ENCODE results near the gene THBS3. TPM values are rescaled to one million over a fixed set of nuclear protein-coding genes. Genes with fewer than 3 reads are reported as not detected.
"Not testable (repeated sequence)": the region's sequence is repeated elsewhere in the genome, so short reads cannot be mapped to it uniquely, and the experiment has no call there.

The THBS3 gene
- total and polyA plus RNA-seq, 2 donors, result 7.6 to 46.1 TPM

- 98% methylated on average over 7 of the region's 7 CpGs for WGBS
- Histone ChIP-seq H3K4me3 (ENCODE audit: low read length in 2 of 2) (no peak overlapping the region), H3K36me3 (ENCODE audit: control insufficient read depth in 2 of 2, insufficient read depth in 2 of 2, low read length in 1 of 2) (peaks cover 6 to 10% of the 10 kb centered on the region in 2 donors), H3K4me1 (ENCODE audit: control insufficient read depth in 2 of 2, insufficient read depth in 2 of 2, low read length in 2 of 2) (peaks cover 9 to 32% of the 10 kb centered on the region in 2 donors), H3K27me3 (ENCODE audit: control insufficient read depth in 2 of 2, insufficient read depth in 1 of 2, low read length in 1 of 2) (no peaks in the 10 kb centered on the region), H3K27ac (ENCODE audit: low read depth in 1 of 2, low read length in 1 of 2) (no peak overlapping the region), H3K9me3 (ENCODE audit: control insufficient read depth in 2 of 2, insufficient read depth in 1 of 2, low read length in 1 of 2) (peaks cover 0 to 3% of the 10 kb centered on the region in 2 donors)
- DNase-seq (ENCODE audit: low read depth in 6 of 9, low spot score in 9 of 9), result no peak
Measured at GRCh38 chr1:155251566-155251965, 43.9 kb upstream of the THBS3 start.

DNA sequence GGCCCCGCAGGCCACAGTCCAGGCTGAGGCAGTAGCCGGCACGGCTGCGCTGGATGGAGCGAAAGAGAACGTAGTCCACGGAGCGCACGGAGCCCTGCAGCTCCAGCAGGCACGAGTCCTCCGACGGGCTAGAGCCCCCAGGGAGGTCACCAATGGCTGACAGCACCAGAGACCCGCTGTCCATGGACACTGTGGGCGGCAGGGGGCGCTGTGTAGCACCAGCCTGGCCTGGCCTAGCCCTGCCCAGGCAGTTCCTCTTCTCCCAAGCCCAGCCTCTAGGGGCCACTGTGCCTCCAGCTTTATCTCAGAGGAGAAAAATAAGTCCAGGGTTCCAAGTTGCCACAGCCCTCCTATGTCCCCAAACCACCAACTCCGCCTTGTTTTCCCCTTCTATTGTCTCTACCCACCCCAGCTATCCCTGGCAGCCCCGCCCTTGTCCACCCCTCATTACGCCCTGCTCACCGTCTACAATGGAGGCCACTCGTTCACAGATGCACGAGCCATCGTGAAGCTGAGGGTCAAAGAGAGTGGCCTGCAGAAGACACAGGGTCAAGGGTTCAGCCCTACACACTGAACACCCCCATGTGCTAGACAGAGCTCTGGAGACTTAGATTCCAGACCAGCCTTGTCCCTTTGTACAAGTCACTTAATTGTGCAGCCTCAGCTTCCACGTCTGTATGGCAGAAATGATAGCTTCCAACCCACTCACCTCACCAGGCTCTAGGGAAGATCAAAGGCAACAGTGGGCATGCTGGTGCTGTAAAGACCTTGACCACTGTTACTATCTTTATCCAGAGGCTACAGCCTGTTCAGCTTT lies 43.1 kb upstream of the THBS3 start:
- Histone ChIP-seq H3K27ac (ENCODE audit: low read depth in 1 of 2, low read length in 1 of 2) (peak overlapping the region; percentile 78 to 89), H3K4me3 (ENCODE audit: low read length in 2 of 2) (peak overlapping the region; percentile 63 to 74), H3K4me1 (ENCODE audit: control insufficient read depth in 2 of 2, insufficient read depth in 2 of 2, low read length in 2 of 2) (peaks cover 9 to 29% of the 10 kb centered on the region in 2 donors), H3K36me3 (ENCODE audit: control insufficient read depth in 2 of 2, insufficient read depth in 2 of 2, low read length in 1 of 2) (peaks cover 0 to 6% of the 10 kb centered on the region in 2 donors), H3K27me3 (ENCODE audit: control insufficient read depth in 2 of 2, insufficient read depth in 1 of 2, low read length in 1 of 2) (no peaks in the 10 kb centered on the region), H3K9me3 (ENCODE audit: control insufficient read depth in 2 of 2, insufficient read depth in 1 of 2, low read length in 1 of 2) (peaks cover 0 to 3% of the 10 kb centered on the region in 2 donors)
- WGBS, result 23% methylated on average over 23 of the region's 23 CpGs
- peak; percentile 84 to 97 (median 92) for DNase-seq (ENCODE audit: low read depth in 6 of 9, low spot score in 9 of 9)

DNA sequence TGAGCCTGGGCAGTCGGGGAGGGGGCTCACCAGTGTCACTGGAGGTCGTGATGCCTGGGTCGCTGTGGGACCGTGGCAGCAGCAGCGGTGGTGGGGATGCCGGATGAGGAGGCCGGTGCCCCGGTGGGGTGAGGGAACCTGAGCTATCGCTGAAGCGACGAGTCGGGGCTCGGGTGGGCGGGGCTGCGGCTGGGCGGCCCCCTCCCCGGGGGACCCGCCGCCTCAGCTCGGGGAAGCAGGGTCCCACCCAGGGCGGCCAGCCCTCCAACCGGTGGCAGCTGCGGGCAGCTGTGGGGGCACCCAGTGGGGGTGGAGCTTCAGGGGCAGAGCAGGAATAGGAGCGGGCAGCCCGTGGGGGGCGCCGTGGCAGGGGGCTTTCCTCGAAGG lies 42.5 kb upstream of the THBS3 start:
- 3% methylated on average over 28 of the region's 28 CpGs for WGBS
- peaks cover 0 to 6% of the 10 kb centered on the region in 2 donors for H3K36me3 ChIP-seq (ENCODE audit: control insufficient read depth in 2 of 2, insufficient read depth in 2 of 2, low read length in 1 of 2)
- H3K27ac ChIP-seq (ENCODE audit: low read depth in 1 of 2, low read length in 1 of 2), result peak overlapping the region; percentile 78 to 89
- peaks cover 0 to 3% of the 10 kb centered on the region in 2 donors for H3K9me3 ChIP-seq (ENCODE audit: control insufficient read depth in 2 of 2, insufficient read depth in 1 of 2, low read length in 1 of 2)
- H3K4me1 ChIP-seq (ENCODE audit: control insufficient read depth in 2 of 2, insufficient read depth in 2 of 2, low read length in 2 of 2), result peaks cover 5 to 26% of the 10 kb centered on the region in 2 donors
- peak overlapping the region; percentile 63 to 74 for H3K4me3 ChIP-seq (ENCODE audit: low read length in 2 of 2)
- H3K27me3 ChIP-seq (ENCODE audit: control insufficient read depth in 2 of 2, insufficient read depth in 1 of 2, low read length in 1 of 2), result no peaks in the 10 kb centered on the region
- peak in 3 of 9 donors; percentile 64 to 82 (median 72) for DNase-seq (ENCODE audit: low read depth in 6 of 9, low spot score in 9 of 9)

DNA sequence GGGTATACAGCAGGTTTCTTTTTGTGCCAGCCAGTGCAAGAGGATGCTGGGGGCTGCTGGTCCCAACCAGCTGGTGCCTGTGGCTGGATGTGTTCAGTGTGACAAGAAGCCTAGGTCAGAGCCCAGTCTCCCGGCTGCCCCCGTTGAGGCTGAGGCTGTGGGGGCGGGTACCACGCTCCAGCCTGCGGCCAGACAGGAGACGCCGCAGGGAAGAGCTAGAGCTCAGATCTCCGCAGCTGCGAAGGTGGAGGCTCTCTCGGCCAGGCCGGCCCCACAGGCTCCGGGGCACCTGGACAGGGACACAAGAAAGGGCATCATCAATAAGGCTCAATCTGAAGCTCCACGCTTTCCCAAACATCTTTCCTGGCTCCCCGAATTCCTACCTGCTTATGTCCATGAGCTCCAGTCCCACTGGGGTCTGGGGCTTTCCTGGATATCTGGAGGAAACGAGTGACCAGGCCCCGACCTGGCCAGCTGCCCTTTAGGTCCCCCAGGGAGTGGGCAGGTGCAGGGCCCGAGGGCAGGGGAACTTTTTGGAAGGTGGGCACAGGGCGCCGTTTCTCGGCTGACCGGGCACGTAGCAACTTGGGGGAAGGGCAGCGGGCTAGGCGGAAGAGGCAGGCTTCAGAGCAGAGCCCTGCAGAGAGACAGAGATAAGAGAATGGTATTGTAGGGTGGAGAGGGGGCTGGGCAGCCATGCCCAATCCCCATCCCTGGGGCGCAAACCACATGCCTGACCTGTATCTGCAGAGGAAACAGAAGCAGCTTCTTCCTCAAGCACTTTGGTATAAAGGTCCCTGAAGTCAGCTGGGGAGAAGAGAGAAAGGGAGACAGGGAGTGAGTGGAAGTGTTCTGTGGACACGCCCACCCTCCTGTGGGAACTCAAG lies 40.2 kb upstream of the THBS3 start:
- H3K4me3 ChIP-seq (ENCODE audit: low read length in 2 of 2), result no peak overlapping the region
- H3K27me3 ChIP-seq (ENCODE audit: control insufficient read depth in 2 of 2, insufficient read depth in 1 of 2, low read length in 1 of 2), result no peaks in the 10 kb centered on the region
- peaks cover 0 to 6% of the 10 kb centered on the region in 2 donors for H3K36me3 ChIP-seq (ENCODE audit: control insufficient read depth in 2 of 2, insufficient read depth in 2 of 2, low read length in 1 of 2)
- peaks cover 0 to 8% of the 10 kb centered on the region in 2 donors for H3K9me3 ChIP-seq (ENCODE audit: control insufficient read depth in 2 of 2, insufficient read depth in 1 of 2, low read length in 1 of 2)
- H3K27ac ChIP-seq (ENCODE audit: low read depth in 1 of 2, low read length in 1 of 2), result no peak overlapping the region
- 98% methylated on average over 26 of the region's 26 CpGs for WGBS
- peaks cover 5 to 31% of the 10 kb centered on the region in 2 donors for H3K4me1 ChIP-seq (ENCODE audit: control insufficient read depth in 2 of 2, insufficient read depth in 2 of 2, low read length in 2 of 2)
- no peak for DNase-seq (ENCODE audit: low read depth in 6 of 9, low spot score in 9 of 9)

- H3K9me3 ChIP-seq (ENCODE audit: control insufficient read depth in 2 of 2, insufficient read depth in 1 of 2, low read length in 1 of 2); H3K27ac ChIP-seq (ENCODE audit: low read depth in 1 of 2, low read length in 1 of 2); H3K27me3 ChIP-seq (ENCODE audit: control insufficient read depth in 2 of 2, insufficient read depth in 1 of 2, low read length in 1 of 2); DNase-seq (ENCODE audit: low read depth in 6 of 9, low spot score in 9 of 9); H3K36me3 ChIP-seq (ENCODE audit: control insufficient read depth in 2 of 2, insufficient read depth in 2 of 2, low read length in 1 of 2); H3K4me3 ChIP-seq (ENCODE audit: low read length in 2 of 2): not testable (repeated sequence)
- WGBS, result 96% methylated on average over 3 of the region's 3 CpGs
- H3K4me1 ChIP-seq (ENCODE audit: control insufficient read depth in 2 of 2, insufficient read depth in 2 of 2, low read length in 2 of 2), result peaks cover 10 to 34% of the 10 kb centered on the region in 2 donors
Measured at GRCh38 chr1:155246796-155247195, 39.1 kb upstream of the THBS3 start.

DNA sequence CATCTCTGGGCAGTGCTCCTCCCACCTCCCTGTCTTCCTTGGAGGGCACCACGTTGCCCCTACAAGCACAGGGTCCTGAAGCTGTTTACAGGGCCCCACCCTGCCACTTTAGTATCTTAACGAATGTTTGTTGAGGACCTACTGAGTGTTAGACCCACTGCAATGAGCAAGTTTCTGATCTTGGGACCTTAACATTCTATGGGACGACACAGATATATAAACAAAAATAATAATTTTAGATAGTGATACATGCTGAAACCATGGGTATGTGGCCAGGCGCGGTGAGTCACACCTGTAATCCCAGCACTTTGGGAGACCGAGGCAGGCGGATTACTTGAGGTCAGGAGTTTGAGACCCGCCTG lies 37.4 kb upstream of the THBS3 start:
- Histone ChIP-seq H3K4me3 (ENCODE audit: low read length in 2 of 2) (peak overlapping the region; percentile 54 to 59), H3K36me3 (ENCODE audit: control insufficient read depth in 2 of 2, insufficient read depth in 2 of 2, low read length in 1 of 2) (peaks cover 0 to 6% of the 10 kb centered on the region in 2 donors), H3K27me3 (ENCODE audit: control insufficient read depth in 2 of 2, insufficient read depth in 1 of 2, low read length in 1 of 2) (no peaks in the 10 kb centered on the region), H3K4me1 (ENCODE audit: control insufficient read depth in 2 of 2, insufficient read depth in 2 of 2, low read length in 2 of 2) (peaks cover 19 to 40% of the 10 kb centered on the region in 2 donors), H3K27ac (ENCODE audit: low read depth in 1 of 2, low read length in 1 of 2) (peak overlapping the region; percentile 72 to 91), H3K9me3 (ENCODE audit: control insufficient read depth in 2 of 2, insufficient read depth in 1 of 2, low read length in 1 of 2) (peaks cover 0 to 5% of the 10 kb centered on the region in 2 donors)
- no peak for DNase-seq (ENCODE audit: low read depth in 6 of 9, low spot score in 9 of 9)
- 77% methylated on average over 8 of the region's 8 CpGs for WGBS

DNA sequence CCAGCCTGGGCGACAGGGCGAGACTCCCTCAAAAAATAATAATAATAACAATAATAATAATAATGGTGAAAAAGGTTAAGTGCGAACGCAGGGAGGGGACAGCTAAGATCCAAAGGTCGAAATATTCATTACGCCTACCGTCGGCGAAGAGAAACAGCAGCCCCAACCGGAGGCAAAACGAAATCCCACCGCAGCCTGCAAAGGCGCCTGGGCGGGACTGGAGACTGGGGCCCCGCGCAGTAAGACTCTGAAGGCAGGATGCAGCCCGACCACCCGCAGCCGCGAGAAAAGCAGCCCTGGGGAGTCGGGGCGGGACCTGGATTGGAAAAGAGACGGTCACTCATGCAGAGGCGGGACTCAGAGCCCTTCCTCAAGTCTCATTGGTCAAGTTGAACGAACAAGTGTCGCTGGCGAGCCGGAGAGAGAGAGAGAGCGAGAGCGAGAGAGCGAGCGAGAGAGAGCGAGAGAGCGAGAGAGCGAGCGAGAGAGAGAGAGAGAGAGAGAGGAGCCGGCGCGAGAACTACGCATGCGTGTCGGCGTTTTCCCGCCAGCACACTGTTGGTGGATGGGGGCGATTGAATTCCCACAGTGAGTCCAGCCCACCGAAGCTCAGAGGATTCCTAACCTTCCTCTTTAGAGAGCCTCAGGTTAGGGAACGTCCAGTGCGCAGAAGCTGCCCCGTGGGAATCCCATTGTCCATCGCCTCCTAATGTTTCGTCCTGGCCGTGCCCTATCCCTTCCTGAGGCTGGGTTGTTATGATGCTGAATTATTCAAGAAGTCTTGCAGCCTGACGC lies 36.9 kb upstream of the THBS3 start:
- Histone ChIP-seq H3K4me3 (ENCODE audit: low read length in 2 of 2) (peak overlapping the region; percentile 54 to 59), H3K27me3 (ENCODE audit: control insufficient read depth in 2 of 2, insufficient read depth in 1 of 2, low read length in 1 of 2) (no peaks in the 10 kb centered on the region), H3K4me1 (ENCODE audit: control insufficient read depth in 2 of 2, insufficient read depth in 2 of 2, low read length in 2 of 2) (peaks cover 20 to 36% of the 10 kb centered on the region in 2 donors), H3K36me3 (ENCODE audit: control insufficient read depth in 2 of 2, insufficient read depth in 2 of 2, low read length in 1 of 2) (peaks cover 0 to 7% of the 10 kb centered on the region in 2 donors), H3K27ac (ENCODE audit: low read depth in 1 of 2, low read length in 1 of 2) (peak overlapping the region; percentile 72 to 91), H3K9me3 (ENCODE audit: control insufficient read depth in 2 of 2, insufficient read depth in 1 of 2, low read length in 1 of 2) (peaks cover 0 to 5% of the 10 kb centered on the region in 2 donors)
- WGBS, result under 1% methylated on average over 53 of the region's 53 CpGs
- DNase-seq (ENCODE audit: low read depth in 6 of 9, low spot score in 9 of 9), result peak; percentile 86 to 99 (median 94)

DNA sequence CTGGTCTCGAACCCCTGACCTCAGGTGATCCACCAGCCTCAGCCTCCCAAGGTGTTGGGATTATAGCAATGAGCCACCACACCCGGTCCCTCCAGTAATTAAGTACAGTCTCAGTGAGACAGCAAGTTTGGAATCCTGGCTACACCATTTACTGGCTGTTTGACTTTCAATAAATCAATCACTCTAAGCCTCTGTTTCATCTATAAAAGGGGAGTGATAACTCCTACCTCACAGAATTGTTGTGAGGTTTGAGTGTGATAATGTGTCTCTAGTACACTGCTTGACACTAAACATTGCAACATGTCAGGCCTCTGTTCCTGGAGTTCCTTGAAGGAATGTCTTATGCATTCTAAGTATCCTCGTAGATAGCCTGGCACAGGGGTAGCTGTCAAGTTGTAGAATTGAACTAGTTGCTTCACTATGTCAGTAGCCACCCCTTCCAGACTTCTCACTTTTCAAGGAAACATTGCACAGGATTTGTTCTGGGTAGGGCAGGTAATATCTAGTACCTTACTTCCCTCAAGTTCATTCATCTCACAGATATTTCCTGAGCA lies 35.2 kb upstream of the THBS3 start:
- H3K4me3 ChIP-seq (ENCODE audit: low read length in 2 of 2), result peak overlapping the region; percentile 54 to 59
- H3K27ac ChIP-seq (ENCODE audit: low read depth in 1 of 2, low read length in 1 of 2), result peak overlapping the region in 1 of 2 donors; percentile 91
- DNase-seq (ENCODE audit: low read depth in 6 of 9, low spot score in 9 of 9), result no peak
- no peaks in the 10 kb centered on the region for H3K27me3 ChIP-seq (ENCODE audit: control insufficient read depth in 2 of 2, insufficient read depth in 1 of 2, low read length in 1 of 2)
- peaks cover 6 to 13% of the 10 kb centered on the region in 2 donors for H3K36me3 ChIP-seq (ENCODE audit: control insufficient read depth in 2 of 2, insufficient read depth in 2 of 2, low read length in 1 of 2)
- 96% methylated on average over 3 of the region's 3 CpGs for WGBS
- peaks cover 20 to 36% of the 10 kb centered on the region in 2 donors for H3K4me1 ChIP-seq (ENCODE audit: control insufficient read depth in 2 of 2, insufficient read depth in 2 of 2, low read length in 2 of 2)
- peaks cover 0 to 5% of the 10 kb centered on the region in 2 donors for H3K9me3 ChIP-seq (ENCODE audit: control insufficient read depth in 2 of 2, insufficient read depth in 1 of 2, low read length in 1 of 2)
